Measurements from ENCODE around the gene KIF16B.
"Not testable (repeated sequence)": the region's sequence is repeated elsewhere in the genome, so short reads cannot be mapped to it uniquely, and the experiment has no call there.

KIF16B gene

DNA sequence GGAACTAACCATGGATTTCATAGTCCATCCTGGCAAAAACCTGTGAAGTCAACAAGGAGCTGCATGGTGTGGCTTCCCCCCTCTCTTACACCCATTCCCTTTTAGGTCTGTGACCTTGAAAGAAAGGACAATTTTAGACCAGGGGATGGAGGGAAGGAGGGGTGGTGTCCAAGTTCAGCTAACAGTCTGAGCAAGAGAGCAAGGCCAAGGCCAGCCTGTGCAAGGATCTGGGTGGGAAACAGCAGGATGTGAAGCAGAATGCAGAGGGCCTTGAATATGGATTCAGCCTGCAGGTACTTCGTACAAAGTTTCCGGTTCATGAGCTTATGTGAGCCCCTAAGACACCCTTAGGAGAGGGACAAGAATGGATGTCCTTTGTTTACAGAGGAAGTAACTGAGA is 293.0 kb downstream of the KIF16B start:
- Mint-ChIP-seq H3K9me3 (peaks cover 14% of the 10 kb centered on the region), H3K36me3 (ENCODE audit: low read depth) (peaks cover 20% of the 10 kb centered on the region)

DNA sequence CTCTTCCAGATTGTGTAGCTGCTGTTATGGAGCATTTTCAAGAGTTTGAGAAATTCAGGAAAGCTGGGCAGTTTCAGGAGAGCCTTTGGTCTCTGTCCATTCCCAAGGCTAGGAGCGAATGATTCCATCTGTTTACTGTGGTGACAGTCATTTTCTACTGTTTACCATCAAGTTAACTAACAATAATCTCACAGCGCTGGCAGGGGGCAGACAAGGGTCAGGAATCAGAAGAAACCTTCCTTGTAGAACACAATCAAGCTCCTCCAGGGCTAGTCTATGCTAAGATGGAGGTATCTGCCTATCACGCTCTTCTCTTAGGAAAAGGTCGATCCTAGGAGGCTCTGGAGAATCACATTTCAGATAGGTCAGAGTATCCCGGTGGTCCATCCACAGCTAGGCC is 293.9 kb downstream of the KIF16B start:
- Mint-ChIP-seq H3K27me3 (no peaks in the 10 kb centered on the region), H3K36me3 (ENCODE audit: low read depth) (peaks cover 20% of the 10 kb centered on the region), H3K4me3 (no peak overlapping the region), H3K27ac (no peak overlapping the region), H3K4me1 (ENCODE audit: low read depth) (peaks cover 3% of the 10 kb centered on the region), H3K9me3 (peaks cover 14% of the 10 kb centered on the region)
- intact Hi-C loops (cut with micrococcal nuclease): no loop called here

More for the DNA sequence above, 293.0 kb downstream of the KIF16B start:
- no peak overlapping the region for H3K4me3 Mint-ChIP-seq
- intact Hi-C loops (cut with micrococcal nuclease): no loop called here
- H3K4me1 Mint-ChIP-seq (ENCODE audit: low read depth): peaks cover 9% of the 10 kb centered on the region
- H3K27me3 Mint-ChIP-seq: no peaks in the 10 kb centered on the region
- H3K27ac Mint-ChIP-seq: no peak overlapping the region

DNA sequence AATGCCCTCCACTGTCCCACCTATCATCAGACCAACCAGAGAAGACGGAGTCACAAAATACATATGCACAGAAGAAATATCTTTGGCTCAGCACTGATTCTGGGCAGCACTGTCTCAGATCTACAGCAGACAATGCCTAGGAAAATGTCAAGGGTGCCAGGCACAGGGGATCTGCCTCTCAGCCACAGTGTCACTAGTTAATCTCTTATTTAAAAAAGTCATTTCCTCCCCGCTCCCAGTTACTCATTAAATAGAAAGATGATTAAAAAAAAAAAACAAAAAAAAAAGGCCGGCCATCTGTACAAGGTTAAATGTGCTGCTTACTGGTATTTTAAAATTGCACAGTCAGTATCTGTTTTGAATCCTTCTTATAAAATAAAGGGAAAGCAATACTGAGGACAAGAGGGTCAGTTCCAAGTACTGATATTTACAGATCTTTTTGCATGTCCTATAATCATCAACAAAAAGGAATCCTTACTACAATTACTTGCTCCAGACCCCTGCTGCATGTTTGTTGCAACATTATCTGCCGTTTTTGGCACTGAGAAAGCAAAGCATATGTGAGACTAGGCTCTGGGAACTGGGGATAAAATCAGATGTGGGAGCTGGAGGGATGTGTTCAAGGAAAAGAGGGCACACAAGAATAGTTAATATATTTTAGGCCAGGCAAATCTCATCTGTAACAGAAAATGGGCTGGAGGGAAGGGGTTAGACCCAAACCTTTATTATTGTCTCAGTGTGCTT is 299.3 kb downstream of the KIF16B start:
- H3K27me3 Mint-ChIP-seq: no peaks in the 10 kb centered on the region
- H3K4me1 Mint-ChIP-seq (ENCODE audit: low read depth): no peaks in the 10 kb centered on the region
- no peak overlapping the region for H3K27ac Mint-ChIP-seq
- H3K4me3 Mint-ChIP-seq: no peak overlapping the region
- intact Hi-C loops (cut with micrococcal nuclease): no loop called here
- peaks cover 11% of the 10 kb centered on the region for H3K36me3 Mint-ChIP-seq (ENCODE audit: low read depth)
- H3K9me3 Mint-ChIP-seq: peaks cover 5% of the 10 kb centered on the region

DNA sequence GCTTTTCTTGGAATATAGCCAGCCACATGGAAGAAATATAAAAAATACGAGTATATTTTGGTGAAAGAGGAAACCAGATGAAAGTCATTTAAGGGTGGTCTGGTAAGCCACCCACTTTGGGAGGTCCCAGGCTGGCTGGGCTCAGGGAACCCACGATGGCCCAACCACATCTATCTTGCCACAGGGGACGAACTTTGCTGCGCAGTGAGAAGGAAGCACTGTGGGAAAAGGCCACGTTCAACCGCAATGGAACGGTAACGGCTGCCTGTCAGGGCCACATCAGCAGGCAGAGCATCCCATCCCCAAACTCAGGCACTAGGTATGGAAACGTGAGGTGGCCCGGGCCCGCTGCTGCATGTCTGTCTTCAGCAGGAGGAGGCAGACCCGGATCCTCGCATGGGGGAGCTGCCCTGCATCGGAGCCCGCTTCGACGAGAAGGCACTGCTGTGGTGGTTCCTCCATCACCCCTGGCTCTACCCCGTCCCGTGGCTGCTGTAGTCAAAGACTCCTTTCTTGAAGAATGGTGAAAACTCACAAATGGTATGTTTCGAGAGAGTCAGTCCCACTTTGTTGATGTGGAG is 300.4 kb downstream of the KIF16B start:
- intact Hi-C loops (cut with micrococcal nuclease): no loop called here
- Mint-ChIP-seq H3K27me3 (no peaks in the 10 kb centered on the region), H3K4me3 (no peak overlapping the region), H3K4me1 (ENCODE audit: low read depth) (no peaks in the 10 kb centered on the region), H3K36me3 (ENCODE audit: low read depth) (peaks cover 13% of the 10 kb centered on the region), H3K9me3 (peaks cover 6% of the 10 kb centered on the region), H3K27ac (no peak overlapping the region)

DNA sequence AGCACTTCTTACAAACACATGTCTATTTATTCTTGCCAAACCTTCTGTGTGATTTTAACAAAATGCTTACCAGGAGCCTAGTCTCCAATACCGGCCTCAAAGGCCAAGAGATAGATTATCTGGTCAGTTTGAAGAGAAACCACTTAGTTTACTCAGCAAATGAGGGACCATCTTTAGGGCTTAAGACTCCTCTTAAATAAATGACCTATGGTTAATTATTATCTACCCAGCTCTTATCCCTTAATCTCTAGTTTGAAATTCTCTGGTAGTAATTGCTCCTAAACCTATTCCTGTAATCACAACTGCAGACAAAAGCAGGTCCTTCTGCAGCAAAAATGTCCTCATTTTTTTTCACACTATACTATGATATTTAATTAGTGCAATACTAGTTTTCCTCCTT is 301.8 kb downstream of the KIF16B start:
- H3K27ac Mint-ChIP-seq: no peak overlapping the region
- H3K9me3 Mint-ChIP-seq: peaks cover 20% of the 10 kb centered on the region
- H3K36me3 Mint-ChIP-seq (ENCODE audit: low read depth): peaks cover 19% of the 10 kb centered on the region
- intact Hi-C loops (cut with micrococcal nuclease): no loop called here
- no peaks in the 10 kb centered on the region for H3K4me1 Mint-ChIP-seq (ENCODE audit: low read depth)
- H3K27me3 Mint-ChIP-seq: no peaks in the 10 kb centered on the region
- H3K4me3 Mint-ChIP-seq: no peak overlapping the region

DNA sequence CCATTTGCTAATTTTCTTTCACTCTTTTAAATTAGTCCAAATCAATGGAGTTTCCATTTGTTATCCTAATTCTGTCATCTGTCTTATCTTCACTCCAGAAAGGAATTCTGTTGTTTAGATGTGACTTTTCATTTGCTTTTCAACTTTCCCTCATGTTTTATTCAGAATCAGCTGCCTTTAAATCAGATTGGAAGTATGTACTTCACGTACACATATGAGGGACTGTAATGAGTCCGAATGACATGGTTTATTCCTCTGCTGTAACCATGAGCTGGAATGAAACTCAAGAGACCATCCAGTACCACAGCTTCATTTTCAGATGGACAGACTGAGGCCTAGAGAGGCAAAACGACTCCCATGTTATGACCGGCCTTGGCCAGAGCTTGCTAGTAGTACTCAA is 302.3 kb downstream of the KIF16B start:
- no peak overlapping the region for H3K27ac Mint-ChIP-seq
- intact Hi-C loops (cut with micrococcal nuclease): no loop called here
- H3K4me1 Mint-ChIP-seq (ENCODE audit: low read depth): no peaks in the 10 kb centered on the region
- no peaks in the 10 kb centered on the region for H3K27me3 Mint-ChIP-seq
- peaks cover 19% of the 10 kb centered on the region for H3K36me3 Mint-ChIP-seq (ENCODE audit: low read depth)
- H3K9me3 Mint-ChIP-seq: peaks cover 25% of the 10 kb centered on the region
- H3K4me3 Mint-ChIP-seq: no peak overlapping the region

DNA sequence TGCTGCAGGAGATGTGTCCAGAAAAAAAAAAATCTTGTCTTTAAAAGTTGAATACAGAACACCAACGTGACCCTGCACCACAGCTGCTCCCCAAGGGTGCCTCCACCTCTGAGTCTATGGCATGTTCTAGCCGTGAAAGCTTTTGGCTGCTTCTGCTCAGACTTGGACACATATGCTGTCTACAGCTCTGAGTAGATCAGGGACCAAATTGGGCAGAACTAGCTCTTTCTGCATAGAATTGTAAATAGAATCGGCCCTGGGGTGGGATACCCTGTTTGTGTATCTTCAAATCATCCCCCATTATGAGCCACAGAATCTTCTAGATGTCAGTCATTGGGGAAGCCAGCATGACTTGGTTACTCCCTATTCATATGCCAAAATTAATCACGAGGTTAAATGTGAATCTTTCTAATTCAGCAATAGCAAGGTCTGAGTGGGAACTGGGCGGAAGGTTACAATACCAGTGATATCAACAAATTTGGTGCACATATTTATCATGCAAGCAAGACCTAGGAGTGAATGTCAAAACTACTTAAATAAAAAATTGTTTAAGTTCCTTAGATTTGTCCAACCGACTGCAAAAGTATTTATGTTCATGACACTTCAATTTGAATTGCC is 302.8 kb downstream of the KIF16B start:
- Mint-ChIP-seq H3K4me1 (ENCODE audit: low read depth) (no peaks in the 10 kb centered on the region), H3K27ac (no peak overlapping the region), H3K4me3 (no peak overlapping the region), H3K27me3 (peaks cover under 1% of the 10 kb centered on the region), H3K9me3 (peaks cover 30% of the 10 kb centered on the region), H3K36me3 (ENCODE audit: low read depth) (peaks cover 19% of the 10 kb centered on the region)
- intact Hi-C loops (cut with micrococcal nuclease): no loop called here

DNA sequence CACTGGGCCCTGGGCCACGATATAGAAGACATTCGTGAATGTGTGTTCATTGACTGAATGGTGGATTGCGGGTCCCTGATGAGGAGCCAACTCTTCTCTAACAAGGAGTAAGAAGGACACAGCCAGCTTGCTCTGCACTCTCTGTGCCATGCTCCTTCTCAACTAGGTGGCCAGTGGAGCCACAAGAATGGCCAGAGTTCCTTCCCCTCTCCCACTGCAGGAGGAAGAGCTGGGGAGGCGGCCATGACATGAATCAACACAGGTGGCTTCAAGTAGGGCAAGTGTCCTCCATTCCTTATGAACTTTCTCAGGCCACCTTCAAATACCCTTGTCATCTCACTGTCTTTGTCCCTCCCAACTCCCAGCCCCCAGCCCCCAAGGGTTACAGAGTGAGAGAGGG is 305.7 kb downstream of the KIF16B start:
- intact Hi-C loops (cut with micrococcal nuclease): no loop called here
- Mint-ChIP-seq H3K36me3 (ENCODE audit: low read depth) (peaks cover 9% of the 10 kb centered on the region), H3K4me3 (no peak overlapping the region), H3K27ac (no peak overlapping the region), H3K27me3 (peaks cover 1% of the 10 kb centered on the region), H3K4me1 (ENCODE audit: low read depth) (no peaks in the 10 kb centered on the region), H3K9me3 (peaks cover 30% of the 10 kb centered on the region)

DNA sequence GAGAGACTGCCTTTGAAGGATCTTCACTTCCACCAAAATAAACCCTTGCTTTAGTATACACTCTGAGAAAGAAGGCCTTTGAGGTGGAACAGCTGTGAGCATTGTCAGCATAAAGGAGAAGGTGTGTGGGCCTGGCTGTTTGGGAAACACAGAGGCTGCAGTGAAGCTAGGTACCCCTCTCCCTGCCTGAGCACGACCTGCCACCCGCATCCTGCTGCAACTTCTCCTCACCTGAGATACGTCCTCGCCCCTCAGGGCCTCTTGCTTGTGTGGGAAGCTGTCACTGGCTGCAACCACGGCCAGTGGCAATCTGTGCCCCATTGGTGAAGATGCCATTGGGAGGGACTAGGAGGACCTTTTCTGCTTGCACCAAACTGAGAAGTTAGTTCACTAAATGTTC is 307.9 kb downstream of the KIF16B start:
- H3K36me3 Mint-ChIP-seq (ENCODE audit: low read depth): peaks cover 7% of the 10 kb centered on the region
- no peaks in the 10 kb centered on the region for H3K4me1 Mint-ChIP-seq (ENCODE audit: low read depth)
- no peak overlapping the region for H3K27ac Mint-ChIP-seq
- intact Hi-C loops (cut with micrococcal nuclease): no loop called here
- peaks cover 30% of the 10 kb centered on the region for H3K9me3 Mint-ChIP-seq
- no peak overlapping the region for H3K4me3 Mint-ChIP-seq
- H3K27me3 Mint-ChIP-seq: peaks cover 1% of the 10 kb centered on the region

DNA sequence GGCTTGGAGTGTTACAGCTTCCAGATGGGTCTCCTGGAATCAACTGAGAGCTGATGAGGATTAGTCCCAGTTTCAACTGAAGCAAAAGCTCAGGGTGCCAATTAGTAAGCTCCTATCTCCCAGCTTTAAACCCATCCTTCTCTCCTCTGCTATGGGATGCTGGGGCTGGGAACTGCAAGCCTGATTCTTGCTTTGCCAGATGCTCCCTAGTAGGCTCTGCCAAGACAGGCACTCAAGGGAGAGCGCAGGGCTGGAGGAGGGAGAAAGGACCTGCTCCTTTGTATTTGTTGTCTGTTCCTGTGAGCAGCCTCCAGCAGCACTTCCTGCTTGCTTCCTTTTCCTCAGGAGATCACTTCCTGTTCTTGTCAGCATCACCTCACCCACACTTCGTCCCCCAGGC is 309.7 kb downstream of the KIF16B start:
- H3K4me3 Mint-ChIP-seq: no peak overlapping the region
- peaks cover 7% of the 10 kb centered on the region for H3K36me3 Mint-ChIP-seq (ENCODE audit: low read depth)
- H3K27me3 Mint-ChIP-seq: peaks cover 1% of the 10 kb centered on the region
- intact Hi-C loops (cut with micrococcal nuclease): no loop called here
- no peak overlapping the region for H3K27ac Mint-ChIP-seq
- H3K9me3 Mint-ChIP-seq: peaks cover 37% of the 10 kb centered on the region
- H3K4me1 Mint-ChIP-seq (ENCODE audit: low read depth): no peaks in the 10 kb centered on the region

DNA sequence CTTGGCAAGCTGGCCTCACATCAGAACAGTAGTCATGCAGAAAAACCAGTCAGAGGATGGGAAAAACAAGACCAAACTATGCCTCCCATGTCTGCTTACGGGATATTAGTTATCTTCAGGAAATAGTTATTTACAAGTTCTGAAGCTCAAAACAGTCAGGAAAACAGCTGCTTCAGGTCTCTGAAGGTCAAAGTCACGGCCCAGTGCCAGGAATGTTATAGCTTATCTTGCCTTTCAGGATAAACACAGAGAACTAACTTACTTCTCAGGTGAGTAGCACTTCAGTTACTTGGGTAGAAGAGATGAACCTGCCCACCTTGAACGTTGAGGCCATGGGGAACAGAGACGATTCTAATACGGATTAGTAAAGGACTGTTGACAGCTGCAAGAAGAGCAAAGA is 310.7 kb downstream of the KIF16B start:
- Mint-ChIP-seq H3K4me3 (no peak overlapping the region), H3K4me1 (ENCODE audit: low read depth) (no peaks in the 10 kb centered on the region), H3K27ac (no peak overlapping the region), H3K27me3 (peaks cover 1% of the 10 kb centered on the region), H3K9me3 (peaks cover 41% of the 10 kb centered on the region), H3K36me3 (ENCODE audit: low read depth) (peaks cover 3% of the 10 kb centered on the region)
- intact Hi-C loops (cut with micrococcal nuclease): no loop called here

DNA sequence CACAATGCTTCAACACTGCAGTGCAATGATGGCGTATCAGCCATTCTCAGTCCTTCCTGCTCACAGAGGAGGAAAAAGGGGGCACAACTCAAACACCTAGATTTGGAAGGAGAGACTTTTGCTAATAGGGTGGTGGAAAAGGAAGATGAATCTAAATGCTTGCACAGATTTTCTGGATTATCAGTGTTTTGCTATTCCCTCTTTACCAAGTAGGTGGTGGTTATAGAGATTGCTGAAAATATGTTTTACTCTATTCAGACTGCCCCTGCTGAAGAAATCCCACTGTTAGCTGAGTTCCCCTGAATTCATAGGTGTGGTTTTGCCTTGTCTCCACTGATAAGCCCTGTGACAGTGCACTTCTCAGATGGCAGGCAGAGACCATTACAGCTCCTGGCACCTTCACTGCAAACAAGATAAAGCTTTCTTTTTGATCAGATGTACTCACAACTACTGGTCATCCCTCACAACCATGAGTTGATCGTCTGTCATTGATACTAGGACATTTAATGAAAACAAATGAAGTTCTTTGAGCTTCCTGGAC is 311.4 kb downstream of the KIF16B start:
- H3K27ac Mint-ChIP-seq: no peak overlapping the region

DNA sequence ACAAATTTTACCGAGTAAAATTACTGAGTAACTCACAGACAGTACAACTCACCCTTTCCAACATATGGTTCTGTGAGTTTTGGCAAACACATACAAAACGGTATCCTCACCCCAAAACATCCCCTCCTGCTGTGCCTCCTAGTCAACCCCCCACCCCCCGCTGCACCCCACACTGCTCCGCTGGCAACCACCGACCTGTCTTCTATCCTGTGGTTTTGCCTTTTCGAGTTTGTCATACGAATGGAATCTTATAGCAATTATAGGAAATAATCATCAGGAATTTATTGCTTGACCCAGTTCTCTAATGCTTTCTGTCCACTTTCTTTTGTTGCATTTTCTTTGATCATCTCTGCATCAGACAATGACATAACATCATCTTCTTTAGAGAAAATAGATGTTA is 312.3 kb downstream of the KIF16B start:
- Mint-ChIP-seq H3K36me3 (ENCODE audit: low read depth) (no peaks in the 10 kb centered on the region), H3K9me3 (peaks cover 25% of the 10 kb centered on the region), H3K27ac (no peak overlapping the region), H3K27me3 (peaks cover 1% of the 10 kb centered on the region), H3K4me1 (ENCODE audit: low read depth) (no peaks in the 10 kb centered on the region), H3K4me3 (no peak overlapping the region)
- intact Hi-C loops (cut with micrococcal nuclease): no loop called here

More for the DNA sequence above, 311.4 kb downstream of the KIF16B start:
- Mint-ChIP-seq H3K9me3 (peaks cover 33% of the 10 kb centered on the region), H3K27me3 (peaks cover 1% of the 10 kb centered on the region), H3K4me3 (no peak overlapping the region), H3K4me1 (ENCODE audit: low read depth) (no peaks in the 10 kb centered on the region), H3K36me3 (ENCODE audit: low read depth) (no peaks in the 10 kb centered on the region)
- intact Hi-C loops (cut with micrococcal nuclease): no loop called here

DNA sequence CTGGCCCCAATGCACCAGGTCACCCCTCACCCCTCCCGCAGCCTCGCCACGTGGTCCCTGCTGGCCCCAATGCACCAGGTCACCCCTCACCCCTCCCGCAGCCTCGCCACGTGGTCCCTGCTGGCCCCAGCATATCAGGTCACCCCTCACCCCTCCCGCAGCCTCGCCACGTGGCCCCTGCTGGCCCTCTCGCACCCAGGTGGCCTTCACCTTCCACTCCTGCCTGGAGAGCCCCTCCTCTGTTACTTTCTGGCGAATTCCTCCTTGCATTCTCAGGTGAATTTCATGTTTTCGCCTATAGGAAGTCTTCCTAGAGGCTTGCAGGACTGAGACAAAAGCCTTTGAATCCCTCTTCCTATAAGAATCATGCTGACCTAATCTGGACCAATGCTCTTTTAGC is 313.1 kb downstream of the KIF16B start:
- H3K27ac Mint-ChIP-seq; H3K27me3 Mint-ChIP-seq; H3K36me3 Mint-ChIP-seq (ENCODE audit: low read depth); intact Hi-C loops (cut with micrococcal nuclease); H3K4me3 Mint-ChIP-seq; H3K4me1 Mint-ChIP-seq (ENCODE audit: low read depth): not testable (repeated sequence)
- peaks cover 17% of the 10 kb centered on the region for H3K9me3 Mint-ChIP-seq

Data from dendritic cell treated with granulocyte-macrophage colony-stimulating factor and Interleukin-4, amounts not matched to agents 40 ng/mL and 50 ng/mL, for 4 days (primary cell).